HepG2 (cell line): ENCODE results near the gene MCU. TPM values are rescaled to one million over a fixed set of nuclear protein-coding genes. Genes with fewer than 3 reads are reported as not detected.

Source experiments
- ARID3A ChIP-seq: IDR thresholded peaks from 2 replicates; pipeline ENCODE4 v1.6.1; 2012; ENCODE audit warnings: low read depth, low read length, improper control_type of control experiment
- ATM ChIP-seq: fragments of 450-650 bp; IDR thresholded peaks from 2 replicates; pipeline ENCODE4 v1.7.1; 2017; ENCODE audit warnings: mild to moderate bottlenecking, borderline replicate concordance
- EEA1 ChIP-seq: sonication (generic); formaldehyde crosslinking; IDR thresholded peaks from 2 replicates; pipeline ENCODE4 v1.5.1; 2020; ENCODE audit warnings: mild to moderate bottlenecking, missing genetic modification reagents, borderline replicate concordance
- HMG20A ChIP-seq: IDR thresholded peaks from 2 replicates; pipeline ENCODE4 v1.6.1; 2016; ENCODE audit warnings: borderline replicate concordance
- ISX ChIP-seq: sonication (generic); formaldehyde crosslinking; conservative IDR thresholded peaks from 2 replicates; pipeline ENCODE4 v1.5.0; 2020; ENCODE audit warnings: missing genetic modification reagents
- KDM5B ChIP-seq: sonication (generic); formaldehyde crosslinking; IDR thresholded peaks from 2 replicates; pipeline ENCODE4 v1.4.0; 2020; ENCODE audit warnings: missing genetic modification reagents, mild to moderate bottlenecking, borderline replicate concordance
- NKX3-1 ChIP-seq: sonication (generic); formaldehyde crosslinking; IDR thresholded peaks from 2 replicates; pipeline ENCODE4 v1.5.0; 2020; ENCODE audit warnings: missing genetic modification reagents
- PAWR ChIP-seq: sonication (generic); formaldehyde crosslinking; IDR thresholded peaks from 2 replicates; pipeline ENCODE4 v1.4.0; 2020; ENCODE audit warnings: missing genetic modification reagents, mild to moderate bottlenecking, borderline replicate concordance
- RXRB ChIP-seq: IDR thresholded peaks from 2 replicates; pipeline ENCODE4 v1.6.1; 2016; ENCODE audit warnings: borderline replicate concordance, missing genetic modification reagents, missing compliant biosample characterization
- TFDP2 ChIP-seq: sonication (generic); formaldehyde crosslinking; IDR thresholded peaks from 2 replicates; pipeline ENCODE4 v1.4.0; 2020; ENCODE audit warnings: missing genetic modification reagents
- XRCC5 ChIP-seq: fragments of 200-400 bp; formaldehyde crosslinking; optimal IDR thresholded peaks from 2 replicates; pipeline ENCODE3; 2017; ENCODE audit warnings: mild to moderate bottlenecking, low read length
- ZFAT ChIP-seq: sonication (generic); formaldehyde crosslinking; conservative IDR thresholded peaks from 2 replicates; pipeline ENCODE4 v1.8.1; 2023; ENCODE audit warnings: missing genetic modification reagents, inconsistent platforms
- ZFP37 ChIP-seq: sonication (generic); formaldehyde crosslinking; IDR thresholded peaks from 2 replicates; pipeline ENCODE4 v1.4.0; 2020; ENCODE audit warnings: missing genetic modification reagents, borderline replicate concordance
- ZNF44 ChIP-seq: sonication (generic); formaldehyde crosslinking; IDR thresholded peaks from 2 replicates; pipeline ENCODE4 v1.5.1; 2020; ENCODE audit warnings: mild to moderate bottlenecking, missing genetic modification reagents
- ZNF597 ChIP-seq: sonication (generic); formaldehyde crosslinking; IDR thresholded peaks from 2 replicates; pipeline ENCODE4 v1.5.0; 2020; ENCODE audit warnings: missing genetic modification reagents
- polyA plus RNA-seq, 8 experiments: library from polyadenylated mRNA; depleted of rRNA in 3 of 8; stranded (reverse) in 7 of 8; unstranded in 1 of 8; fragments of >200 nt; fragmentation: Illumina TruSeq in 4 of 8; extraction: Trizol in 4 of 8; gene quantifications; 2 replicates each; pipeline versions ENCODE4 v1.2.1 to v1.2.3, GENCODE V29; 2011 to 2016; ENCODE audit warnings: low read depth in 4 of 8, missing spikeins in 1 of 8, mixed read lengths in 1 of 8; ENCODE audit not compliant: insufficient read depth in 1 of 8
- total RNA-seq, 5 experiments: library from RNA; depleted of rRNA; stranded (reverse); fragments of >200 nt; fragmentation: Illumina TruSeq; extraction: Trizol; gene quantifications; 2 replicates each; pipeline ENCODE4 v1.2.3, GENCODE V29; 2016; ENCODE audit warnings: low read depth in 1 of 5
- TF ChIP-seq, protein P1 (sequence below): sonication (generic); formaldehyde crosslinking; IDR thresholded peaks from 2 replicates; pipeline ENCODE4 v1.5.1; 2020; ENCODE audit warnings: missing genetic modification reagents, mild to moderate bottlenecking, borderline replicate concordance
- TF ChIP-seq, protein P2 (sequence below): sonication (generic); formaldehyde crosslinking; IDR thresholded peaks from 2 replicates; pipeline ENCODE4 v1.4.0; 2020; ENCODE audit warnings: missing genetic modification reagents
- TF ChIP-seq, protein P3 (sequence below): IDR thresholded peaks from 2 replicates; pipeline ENCODE4 v1.6.1; 2016

Gene MCU
- total and polyA plus RNA-seq, 2 of the 13 experiments (the other 11 are each of a cell fraction or from before 2014, with no cell fraction given) = 25.9 to 64.5 TPM

GRCh38 chr10:72691863-72692743 is at the start of gene MCU (continued):
- TF ChIP-seq EEA1 (no peak), ISX (CRISPR knock-in tag) (no peak), NKX3-1 (CRISPR knock-in tag) (0 out of 2 replicates have a peak, but pooled peaks have one; percentile 35), PAWR (CRISPR knock-in tag) (no peak), ATM (no peak), TFDP2 (peak; percentile 56; the same call in 1 of the 2 replicates), ZFP37 (CRISPR knock-in tag) (no peak), KDM5B (no peak; the same call in 1 of the 2 replicates), RXRB (CRISPR knock-in tag) (0 out of 2 replicates have a peak, but pooled peaks have one; percentile 42), ZNF597 (CRISPR knock-in tag) (no peak), ARID3A (no peak; the same call in 1 of the 2 replicates), XRCC5 (no peak), HMG20A (CRISPR knock-in tag) (no peak), ZFAT (no peak), ZNF44 (no peak)
- TF ChIP-seq, protein P1, sequence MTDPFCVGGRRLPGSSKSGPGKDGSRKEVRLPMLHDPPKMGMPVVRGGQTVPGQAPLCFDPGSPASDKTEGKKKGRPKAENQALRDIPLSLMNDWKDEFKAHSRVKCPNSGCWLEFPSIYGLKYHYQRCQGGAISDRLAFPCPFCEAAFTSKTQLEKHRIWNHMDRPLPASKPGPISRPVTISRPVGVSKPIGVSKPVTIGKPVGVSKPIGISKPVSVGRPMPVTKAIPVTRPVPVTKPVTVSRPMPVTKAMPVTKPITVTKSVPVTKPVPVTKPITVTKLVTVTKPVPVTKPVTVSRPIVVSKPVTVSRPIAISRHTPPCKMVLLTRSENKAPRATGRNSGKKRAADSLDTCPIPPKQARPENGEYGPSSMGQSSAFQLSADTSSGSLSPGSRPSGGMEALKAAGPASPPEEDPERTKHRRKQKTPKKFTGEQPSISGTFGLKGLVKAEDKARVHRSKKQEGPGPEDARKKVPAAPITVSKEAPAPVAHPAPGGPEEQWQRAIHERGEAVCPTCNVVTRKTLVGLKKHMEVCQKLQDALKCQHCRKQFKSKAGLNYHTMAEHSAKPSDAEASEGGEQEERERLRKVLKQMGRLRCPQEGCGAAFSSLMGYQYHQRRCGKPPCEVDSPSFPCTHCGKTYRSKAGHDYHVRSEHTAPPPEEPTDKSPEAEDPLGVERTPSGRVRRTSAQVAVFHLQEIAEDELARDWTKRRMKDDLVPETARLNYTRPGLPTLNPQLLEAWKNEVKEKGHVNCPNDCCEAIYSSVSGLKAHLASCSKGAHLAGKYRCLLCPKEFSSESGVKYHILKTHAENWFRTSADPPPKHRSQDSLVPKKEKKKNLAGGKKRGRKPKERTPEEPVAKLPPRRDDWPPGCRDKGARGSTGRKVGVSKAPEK (CRISPR knock-in tag) = no peak
- TF ChIP-seq, protein P2, sequence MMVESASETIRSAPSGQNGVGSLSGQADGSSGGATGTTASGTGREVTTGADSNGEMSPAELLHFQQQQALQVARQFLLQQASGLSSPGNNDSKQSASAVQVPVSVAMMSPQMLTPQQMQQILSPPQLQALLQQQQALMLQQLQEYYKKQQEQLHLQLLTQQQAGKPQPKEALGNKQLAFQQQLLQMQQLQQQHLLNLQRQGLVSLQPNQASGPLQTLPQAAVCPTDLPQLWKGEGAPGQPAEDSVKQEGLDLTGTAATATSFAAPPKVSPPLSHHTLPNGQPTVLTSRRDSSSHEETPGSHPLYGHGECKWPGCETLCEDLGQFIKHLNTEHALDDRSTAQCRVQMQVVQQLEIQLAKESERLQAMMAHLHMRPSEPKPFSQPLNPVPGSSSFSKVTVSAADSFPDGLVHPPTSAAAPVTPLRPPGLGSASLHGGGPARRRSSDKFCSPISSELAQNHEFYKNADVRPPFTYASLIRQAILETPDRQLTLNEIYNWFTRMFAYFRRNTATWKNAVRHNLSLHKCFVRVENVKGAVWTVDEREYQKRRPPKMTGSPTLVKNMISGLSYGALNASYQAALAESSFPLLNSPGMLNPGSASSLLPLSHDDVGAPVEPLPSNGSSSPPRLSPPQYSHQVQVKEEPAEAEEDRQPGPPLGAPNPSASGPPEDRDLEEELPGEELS (CRISPR knock-in tag) = no peak
- TF ChIP-seq, protein P3, sequence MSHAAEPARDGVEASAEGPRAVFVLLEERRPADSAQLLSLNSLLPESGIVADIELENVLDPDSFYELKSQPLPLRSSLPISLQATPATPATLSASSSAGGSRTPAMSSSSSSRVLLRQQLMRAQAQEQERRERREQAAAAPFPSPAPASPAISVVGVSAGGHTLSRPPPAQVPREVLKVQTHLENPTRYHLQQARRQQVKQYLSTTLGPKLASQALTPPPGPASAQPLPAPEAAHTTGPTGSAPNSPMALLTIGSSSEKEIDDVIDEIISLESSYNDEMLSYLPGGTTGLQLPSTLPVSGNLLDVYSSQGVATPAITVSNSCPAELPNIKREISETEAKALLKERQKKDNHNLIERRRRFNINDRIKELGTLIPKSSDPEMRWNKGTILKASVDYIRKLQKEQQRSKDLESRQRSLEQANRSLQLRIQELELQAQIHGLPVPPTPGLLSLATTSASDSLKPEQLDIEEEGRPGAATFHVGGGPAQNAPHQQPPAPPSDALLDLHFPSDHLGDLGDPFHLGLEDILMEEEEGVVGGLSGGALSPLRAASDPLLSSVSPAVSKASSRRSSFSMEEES (CRISPR knock-in tag) = 0 out of 2 replicates have a peak, but pooled peaks have one; percentile 23
